T-helper 17 cell (primary cell): ENCODE measurements around the gene BCAP31. TPM values are rescaled to one million over a fixed set of nuclear protein-coding genes. Genes with fewer than 3 reads are reported as not detected.
"Not testable (repeated sequence)": the region's sequence is repeated elsewhere in the genome, so short reads cannot be mapped to it uniquely, and the experiment has no call there.

Experiments used
- ATAC-seq: fragments of 150-1000 bp; cut with Tn5 transposase; 2 replicates; pipeline ENCODE4 v1.10.0; 2021; ENCODE audit warnings: mild to moderate bottlenecking, moderate library complexity
- DNase-seq, 3 donors: peaks; one replicate each; pipeline versions ENCODE4 v3.0.0 to v3.0.0-alpha.2; 2020 to 2021
- H3K9me3 ChIP-seq: one replicate; pipeline ENCODE4 v1.7.0; 2013; ENCODE audit warnings: low read length, mild to moderate bottlenecking; ENCODE audit not compliant: control insufficient read depth, poor library complexity, severe bottlenecking
- H3K27ac Mint-ChIP-seq: one replicate; pipeline ENCODE4 v1.8.0; 2022; ENCODE audit warnings: mild to moderate bottlenecking, moderate library complexity, mixed read lengths
- H3K27me3 Mint-ChIP-seq: one replicate; pipeline ENCODE4 v1.8.0; 2022; ENCODE audit warnings: mixed read lengths
- H3K36me3 Mint-ChIP-seq: one replicate; pipeline ENCODE4 v1.8.0; 2022; ENCODE audit warnings: low read depth, mixed read lengths
- H3K4me1 Mint-ChIP-seq: one replicate; pipeline ENCODE4 v1.8.0; 2022; ENCODE audit warnings: mild to moderate bottlenecking, mixed read lengths
- H3K4me3 Mint-ChIP-seq: one replicate; pipeline ENCODE4 v1.8.0; 2022; ENCODE audit warnings: mild to moderate bottlenecking, moderate library complexity, mixed read lengths
- total RNA-seq, 4 donors: library from RNA in 2 of 4; stranded (reverse) in 2 of 4; gene quantifications; one replicate each; pipeline ENCODE4 v1.2.3 and lab custom pipeline; 2022 to 2026

Gene BCAP31
- total RNA-seq, 2 donors from 2014 or later = 101 TPM

DNA sequence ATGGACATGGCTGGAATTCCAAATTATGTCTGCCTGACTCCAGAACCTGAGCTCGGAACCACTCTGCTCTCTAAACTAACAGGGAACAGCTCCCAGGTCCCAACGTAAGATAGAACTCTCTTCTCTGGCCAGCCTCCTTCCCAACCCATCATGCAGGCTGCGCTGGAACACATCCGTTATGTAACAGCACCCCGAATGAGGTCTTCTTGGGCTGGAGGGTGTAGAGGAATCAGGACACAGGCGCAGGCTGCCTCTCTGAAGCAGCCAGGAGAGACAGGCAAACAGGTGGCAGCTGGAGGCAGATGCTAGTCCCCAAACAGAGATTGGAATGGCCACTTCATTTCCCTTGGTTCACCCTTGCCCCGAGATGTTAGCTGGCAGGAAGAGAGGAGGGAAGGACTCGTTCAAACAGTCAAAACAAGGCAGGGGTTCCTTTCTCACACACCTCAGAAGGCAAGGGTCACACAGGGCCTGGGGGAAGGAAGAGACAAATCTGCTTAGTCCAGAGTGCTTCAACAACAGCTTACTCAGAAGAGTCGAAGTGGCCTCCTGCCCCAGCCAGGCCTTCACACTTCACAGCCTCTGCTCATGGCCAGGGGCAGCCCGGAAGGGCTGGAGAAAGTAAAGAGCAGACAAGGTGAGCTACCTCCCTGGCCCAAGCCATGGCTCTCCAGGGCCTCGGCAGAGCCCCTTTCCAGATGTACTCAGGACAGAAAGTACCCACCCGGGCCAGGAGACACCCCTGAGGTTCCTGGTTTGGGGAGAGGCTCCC, 19.4 kb downstream of the BCAP31 start:
- H3K9me3 ChIP-seq, H3K4me3 Mint-ChIP-seq, H3K4me1 Mint-ChIP-seq, H3K36me3 Mint-ChIP-seq, ATAC-seq, H3K27me3 Mint-ChIP-seq, DNase-seq: not testable (repeated sequence)
- H3K27ac Mint-ChIP-seq = peak overlapping the region; percentile 41

GRCh38 chrX:153704021-153704526, 20.1 kb downstream of the BCAP31 start:
- H3K4me1 Mint-ChIP-seq = peaks cover 7% of the 10 kb centered on the region
- ATAC-seq = no peak
- H3K4me3 Mint-ChIP-seq = no peak overlapping the region
- H3K9me3 ChIP-seq = no peaks in the 10 kb centered on the region
- no peak overlapping the region for H3K27ac Mint-ChIP-seq
- H3K36me3 Mint-ChIP-seq = no peaks in the 10 kb centered on the region
- DNase-seq = no peak
- no peaks in the 10 kb centered on the region for H3K27me3 Mint-ChIP-seq

GRCh38 chrX:153703036-153703370, 21.2 kb downstream of the BCAP31 start:
- H3K4me1 Mint-ChIP-seq = peaks cover 7% of the 10 kb centered on the region
- H3K9me3 ChIP-seq = no peaks in the 10 kb centered on the region
- H3K27ac Mint-ChIP-seq = no peak overlapping the region
- H3K27me3 Mint-ChIP-seq = no peaks in the 10 kb centered on the region
- ATAC-seq (no peak), DNase-seq (no peak)
- no peaks in the 10 kb centered on the region for H3K36me3 Mint-ChIP-seq
- no peak overlapping the region for H3K4me3 Mint-ChIP-seq

GRCh38 chrX:153702336-153703035, 21.7 kb downstream of the BCAP31 start:
- no peak for DNase-seq
- Mint-ChIP-seq H3K4me3 (no peak overlapping the region), H3K27ac (no peak overlapping the region), H3K36me3 (no peaks in the 10 kb centered on the region), H3K4me1 (peaks cover 7% of the 10 kb centered on the region), H3K27me3 (no peaks in the 10 kb centered on the region)
- H3K9me3 ChIP-seq = no peaks in the 10 kb centered on the region
- no peak for ATAC-seq

DNA sequence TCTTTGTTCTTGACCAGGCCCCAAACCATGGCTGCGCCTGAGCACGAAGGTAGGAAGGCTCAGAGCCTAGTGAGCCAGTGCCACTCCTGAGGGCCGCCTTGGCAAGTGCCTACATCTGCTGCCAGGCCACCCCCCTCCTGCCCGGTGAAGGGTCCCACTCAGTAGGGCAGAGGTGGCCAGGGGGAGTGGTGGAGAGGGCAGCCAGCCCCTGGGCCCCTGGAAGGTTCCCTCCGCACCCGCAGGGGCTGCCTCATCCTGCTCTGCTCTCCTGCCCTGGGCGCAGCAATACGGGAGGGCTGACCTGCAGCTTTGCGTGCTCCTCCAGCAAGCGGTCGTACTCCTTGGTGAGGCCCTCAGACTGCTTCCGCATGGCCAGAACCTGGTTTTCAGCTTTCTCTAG, 22.5 kb downstream of the BCAP31 start:
- ATAC-seq (no peak), DNase-seq (no peak)
- no peaks in the 10 kb centered on the region for H3K9me3 ChIP-seq
- H3K27ac Mint-ChIP-seq = no peak overlapping the region
- no peak overlapping the region for H3K4me3 Mint-ChIP-seq
- H3K4me1 Mint-ChIP-seq = peaks cover 6% of the 10 kb centered on the region
- H3K27me3 Mint-ChIP-seq = no peaks in the 10 kb centered on the region
- no peaks in the 10 kb centered on the region for H3K36me3 Mint-ChIP-seq

DNA sequence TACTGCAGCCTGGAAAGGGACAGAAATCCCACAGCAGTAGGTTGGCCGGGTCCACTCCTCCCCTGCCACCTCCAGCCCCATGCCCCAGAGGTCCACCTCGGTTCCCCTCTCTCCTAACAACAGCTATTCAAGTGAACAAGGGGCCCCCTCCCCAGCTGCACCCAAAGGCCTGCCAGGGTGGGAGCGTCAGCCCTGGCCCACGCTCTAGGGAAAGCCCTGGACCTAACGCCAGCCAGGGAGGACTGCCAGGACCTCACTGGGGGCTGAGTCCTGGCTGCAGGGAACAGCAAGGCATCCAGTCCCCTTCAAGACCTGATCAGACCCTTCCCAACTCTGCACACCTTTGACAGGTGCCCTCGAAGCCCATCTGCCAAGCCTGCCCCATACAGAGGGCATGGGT, 23.2 kb downstream of the BCAP31 start:
- DNase-seq (no peak), ATAC-seq (no peak)
- H3K27ac Mint-ChIP-seq = no peak overlapping the region
- H3K4me1 Mint-ChIP-seq = no peaks in the 10 kb centered on the region
- no peaks in the 10 kb centered on the region for H3K9me3 ChIP-seq
- no peaks in the 10 kb centered on the region for H3K36me3 Mint-ChIP-seq
- H3K4me3 Mint-ChIP-seq = no peak overlapping the region
- no peaks in the 10 kb centered on the region for H3K27me3 Mint-ChIP-seq

- no peaks in the 10 kb centered on the region for H3K9me3 ChIP-seq
- ATAC-seq = no peak
- no peak for DNase-seq
- Mint-ChIP-seq H3K36me3 (no peaks in the 10 kb centered on the region), H3K4me1 (no peaks in the 10 kb centered on the region), H3K27ac (no peak overlapping the region), H3K27me3 (no peaks in the 10 kb centered on the region), H3K4me3 (no peak overlapping the region)
These were observed 23.7 kb downstream of the BCAP31 start for GRCh38 chrX:153700376-153700945.

DNA sequence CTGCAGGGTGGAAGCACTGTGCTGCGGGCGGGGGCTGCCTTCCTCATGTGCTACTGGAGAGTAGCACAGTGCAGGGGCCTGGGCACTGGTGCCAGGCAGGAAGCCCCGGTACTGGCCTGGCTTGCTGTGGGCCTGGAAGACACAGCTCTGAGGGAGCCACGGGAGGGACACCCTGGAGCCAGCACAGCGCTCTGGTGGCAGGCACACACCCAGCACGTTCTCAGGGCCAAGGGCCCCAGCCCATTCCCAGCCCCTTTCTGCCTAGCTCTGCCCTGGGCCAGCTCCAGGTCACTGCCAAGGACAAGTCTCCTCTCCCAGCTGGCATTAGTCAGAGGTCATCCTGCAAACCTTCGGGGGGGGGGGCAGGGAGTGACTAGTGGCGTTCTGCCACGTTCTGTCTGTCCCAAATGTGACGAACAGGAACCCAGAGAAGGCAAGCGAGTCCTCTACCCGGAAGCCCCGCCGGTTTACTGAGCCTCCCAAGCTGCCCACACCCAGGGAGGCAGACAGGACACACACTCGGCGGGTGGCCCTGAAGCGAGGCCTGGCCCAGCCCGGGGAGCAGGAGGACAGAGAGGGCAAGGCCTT, 24.3 kb downstream of the BCAP31 start:
- ATAC-seq, H3K4me3 Mint-ChIP-seq, H3K9me3 ChIP-seq, H3K4me1 Mint-ChIP-seq, DNase-seq, H3K27ac Mint-ChIP-seq, H3K27me3 Mint-ChIP-seq, H3K36me3 Mint-ChIP-seq: not testable (repeated sequence)

- not testable (repeated sequence) for H3K27me3 Mint-ChIP-seq, H3K4me3 Mint-ChIP-seq, H3K36me3 Mint-ChIP-seq, H3K27ac Mint-ChIP-seq, DNase-seq, ATAC-seq, H3K9me3 ChIP-seq, H3K4me1 Mint-ChIP-seq
These were observed 24.9 kb downstream of the BCAP31 start for GRCh38 chrX:153699210-153699783.

- Mint-ChIP-seq H3K27me3 (no peaks in the 10 kb centered on the region), H3K4me3 (no peak overlapping the region), H3K27ac (peak overlapping the region; percentile 29), H3K36me3 (no peaks in the 10 kb centered on the region), H3K4me1 (no peaks in the 10 kb centered on the region)
- H3K9me3 ChIP-seq = no peaks in the 10 kb centered on the region
- ATAC-seq (no peak), DNase-seq (no peak)
These were observed 26.0 kb downstream of the BCAP31 start for GRCh38 chrX:153697924-153698865.

GRCh38 chrX:153696986-153697722, 27.0 kb downstream of the BCAP31 start:
- not testable (repeated sequence) for ATAC-seq, H3K4me1 Mint-ChIP-seq, H3K27me3 Mint-ChIP-seq, DNase-seq, H3K9me3 ChIP-seq, H3K4me3 Mint-ChIP-seq, H3K27ac Mint-ChIP-seq, H3K36me3 Mint-ChIP-seq

- not testable (repeated sequence) for H3K9me3 ChIP-seq, H3K4me3 Mint-ChIP-seq, H3K27ac Mint-ChIP-seq, ATAC-seq, H3K4me1 Mint-ChIP-seq, DNase-seq, H3K36me3 Mint-ChIP-seq, H3K27me3 Mint-ChIP-seq
These were observed 27.6 kb downstream of the BCAP31 start for GRCh38 chrX:153696538-153696937.
